Choroid plexus epithelial cell (primary cell): ENCODE results near the gene SHC1.

Experiments
- DNase-seq: peaks from one replicate; pipeline ENCODE4 v3.0.0-alpha.2; 2010; ENCODE audit warnings: low read depth
- H3K4me3 ChIP-seq: 2 replicates; pipeline ENCODE4 v1.5.1; 2011; ENCODE audit warnings: low read depth, mild to moderate bottlenecking, control low read depth, low read length, moderate library complexity
- TF ChIP-seq, protein P1 (sequence below): conservative IDR thresholded peaks from 2 replicates; pipeline ENCODE4 v1.5.1; 2011; ENCODE audit warnings: low read depth, mild to moderate bottlenecking, control low read depth, inconsistent platforms, low read length, moderate library complexity

The SHC1 gene

DNA sequence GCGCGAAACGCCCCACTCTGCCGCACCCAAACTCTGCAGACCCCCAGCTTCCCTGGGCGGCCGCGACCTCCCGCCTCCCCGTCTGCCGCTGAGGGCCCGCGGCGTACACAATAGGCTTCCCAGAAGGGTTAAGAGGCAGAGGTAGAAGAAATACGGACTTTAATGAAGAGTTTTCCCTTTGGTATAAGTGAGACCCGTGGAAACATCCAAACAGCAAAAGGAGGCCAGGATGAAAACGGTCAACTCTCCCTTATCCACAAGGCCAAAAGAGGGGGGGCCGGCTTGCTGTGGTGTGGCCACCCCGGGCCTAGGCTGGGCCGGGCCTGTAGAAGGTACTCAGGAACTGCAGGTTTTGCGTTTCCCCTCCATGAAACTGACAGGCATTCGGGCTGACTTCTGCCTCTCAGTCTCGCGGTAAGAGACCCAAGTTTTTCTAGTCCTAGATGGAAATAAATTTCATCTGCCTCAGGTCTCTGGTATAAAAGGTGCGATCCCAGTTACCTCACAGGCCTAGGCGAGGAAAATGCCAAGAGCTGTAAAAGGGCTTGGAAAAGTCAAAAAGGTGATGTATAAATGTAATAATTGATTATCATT, 8.3 kb downstream of the SHC1 start:
- TF ChIP-seq, protein P1, sequence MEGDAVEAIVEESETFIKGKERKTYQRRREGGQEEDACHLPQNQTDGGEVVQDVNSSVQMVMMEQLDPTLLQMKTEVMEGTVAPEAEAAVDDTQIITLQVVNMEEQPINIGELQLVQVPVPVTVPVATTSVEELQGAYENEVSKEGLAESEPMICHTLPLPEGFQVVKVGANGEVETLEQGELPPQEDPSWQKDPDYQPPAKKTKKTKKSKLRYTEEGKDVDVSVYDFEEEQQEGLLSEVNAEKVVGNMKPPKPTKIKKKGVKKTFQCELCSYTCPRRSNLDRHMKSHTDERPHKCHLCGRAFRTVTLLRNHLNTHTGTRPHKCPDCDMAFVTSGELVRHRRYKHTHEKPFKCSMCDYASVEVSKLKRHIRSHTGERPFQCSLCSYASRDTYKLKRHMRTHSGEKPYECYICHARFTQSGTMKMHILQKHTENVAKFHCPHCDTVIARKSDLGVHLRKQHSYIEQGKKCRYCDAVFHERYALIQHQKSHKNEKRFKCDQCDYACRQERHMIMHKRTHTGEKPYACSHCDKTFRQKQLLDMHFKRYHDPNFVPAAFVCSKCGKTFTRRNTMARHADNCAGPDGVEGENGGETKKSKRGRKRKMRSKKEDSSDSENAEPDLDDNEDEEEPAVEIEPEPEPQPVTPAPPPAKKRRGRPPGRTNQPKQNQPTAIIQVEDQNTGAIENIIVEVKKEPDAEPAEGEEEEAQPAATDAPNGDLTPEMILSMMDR = no peak
- peak; percentile 38 for DNase-seq
- peak overlapping the region; percentile 86 for H3K4me3 ChIP-seq

DNA sequence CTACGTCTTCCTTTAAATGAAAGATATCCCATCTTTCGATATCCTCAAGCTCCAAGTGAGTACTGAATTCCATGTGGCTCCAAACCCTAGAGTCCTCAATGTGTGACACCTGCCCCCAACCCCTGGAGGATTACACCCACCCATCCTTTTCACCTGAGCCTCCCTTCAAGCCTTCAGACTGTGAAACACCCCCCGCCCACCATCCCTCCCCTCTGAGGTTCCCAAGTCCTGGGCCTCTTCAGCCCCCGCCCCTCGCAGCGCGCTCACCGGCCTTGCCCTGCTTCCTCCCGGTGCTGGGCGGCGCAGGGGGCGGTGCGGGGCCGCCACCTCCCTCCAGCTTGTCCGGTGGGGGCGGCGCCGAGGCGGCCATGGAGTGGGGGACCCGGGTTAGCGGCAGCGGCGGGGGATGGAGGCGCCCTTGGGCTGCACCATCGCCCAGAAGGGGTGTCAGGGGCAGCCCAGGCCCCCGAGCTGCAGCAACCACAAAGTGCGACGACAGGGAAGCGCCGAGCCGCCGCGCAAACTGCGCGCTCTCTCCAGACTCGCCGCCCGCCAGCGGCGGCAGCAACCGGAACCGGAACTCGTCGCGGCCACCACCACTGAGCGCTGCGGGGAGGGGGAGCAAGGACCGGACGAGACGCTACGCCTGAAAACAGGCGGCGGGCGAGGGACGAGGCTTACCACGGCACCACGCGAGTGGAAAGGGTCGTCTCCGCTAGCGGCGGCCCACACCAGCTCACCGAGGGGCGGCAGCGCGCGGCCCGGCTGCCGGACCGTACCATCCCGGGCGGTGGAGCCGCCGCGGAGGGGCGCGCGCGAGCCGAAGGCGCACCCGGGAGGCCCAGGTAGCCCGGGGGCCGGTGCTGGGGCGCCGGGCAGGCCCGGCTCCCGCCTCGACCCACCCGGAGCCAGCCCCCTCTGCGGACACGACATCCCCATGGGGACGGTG, 9.1 kb downstream of the SHC1 start, which contains the start of gene PYGO2:
Gene PYGO2 (minus strand): TSS at position 576 of the 949 bp plus-strand sequence. CDS start 206 bp downstream, at position 370.
- peak within 1 kb of the TSS; percentile 86 for H3K4me3 ChIP-seq
- peak; percentile 78 for DNase-seq
- TF ChIP-seq, protein P1 = no peak

DNA sequence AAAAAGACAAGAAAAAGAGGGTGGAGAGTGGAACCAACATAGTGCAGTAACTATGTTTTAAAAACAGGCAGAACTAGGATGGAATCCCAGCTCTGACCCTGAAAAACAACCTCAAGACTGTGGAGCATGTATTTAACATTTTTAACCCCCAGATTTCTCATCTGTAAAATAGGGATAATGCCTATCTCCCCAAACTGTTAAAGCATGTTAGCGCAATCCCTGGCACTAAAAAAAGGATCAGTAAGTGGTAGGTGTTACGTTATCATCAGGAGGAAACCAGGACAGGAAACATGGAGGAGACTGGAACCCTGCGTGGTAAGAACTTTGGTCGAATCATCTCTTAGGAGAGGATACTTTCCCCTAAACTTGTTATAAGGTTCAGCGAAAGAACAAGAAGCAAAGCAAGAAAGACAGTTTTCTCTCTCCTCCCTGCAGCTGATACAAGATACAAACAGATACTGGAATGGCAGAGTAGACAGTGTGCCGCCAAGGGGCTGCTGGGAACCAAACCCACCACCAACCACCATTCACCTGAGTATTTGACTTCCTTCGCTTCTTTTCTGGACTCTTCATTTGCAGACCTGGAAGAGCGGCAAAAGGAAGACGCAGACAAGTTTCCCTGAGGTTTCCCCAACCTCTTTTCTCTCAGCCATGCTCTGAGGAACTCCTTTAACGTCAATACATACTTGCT, 10.0 kb downstream of the SHC1 start:
- DNase-seq = peak; percentile 22
- TF ChIP-seq, protein P1 = no peak
- H3K4me3 ChIP-seq = peak overlapping the region; percentile 86

DNA sequence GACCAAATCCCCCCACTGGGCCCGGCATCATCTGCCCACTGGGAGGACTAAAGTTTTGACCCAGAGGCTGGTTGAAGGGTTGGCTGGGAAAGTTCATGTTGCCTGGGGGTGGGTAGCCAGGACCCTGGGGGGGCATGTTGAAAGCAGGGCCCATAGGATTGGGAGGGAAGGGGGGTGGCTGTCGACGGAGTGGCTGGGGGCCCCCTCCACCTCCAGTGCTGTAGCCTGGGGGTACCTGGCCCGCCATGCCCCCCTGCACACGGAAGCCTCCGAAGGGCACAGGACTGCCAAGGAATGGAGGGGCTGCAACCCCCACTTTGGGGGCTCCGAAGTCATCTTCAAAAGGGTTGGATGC, 11.1 kb downstream of the SHC1 start:
- no peak for DNase-seq
- H3K4me3 ChIP-seq = no peak overlapping the region
- TF ChIP-seq, protein P1 = no peak

DNA sequence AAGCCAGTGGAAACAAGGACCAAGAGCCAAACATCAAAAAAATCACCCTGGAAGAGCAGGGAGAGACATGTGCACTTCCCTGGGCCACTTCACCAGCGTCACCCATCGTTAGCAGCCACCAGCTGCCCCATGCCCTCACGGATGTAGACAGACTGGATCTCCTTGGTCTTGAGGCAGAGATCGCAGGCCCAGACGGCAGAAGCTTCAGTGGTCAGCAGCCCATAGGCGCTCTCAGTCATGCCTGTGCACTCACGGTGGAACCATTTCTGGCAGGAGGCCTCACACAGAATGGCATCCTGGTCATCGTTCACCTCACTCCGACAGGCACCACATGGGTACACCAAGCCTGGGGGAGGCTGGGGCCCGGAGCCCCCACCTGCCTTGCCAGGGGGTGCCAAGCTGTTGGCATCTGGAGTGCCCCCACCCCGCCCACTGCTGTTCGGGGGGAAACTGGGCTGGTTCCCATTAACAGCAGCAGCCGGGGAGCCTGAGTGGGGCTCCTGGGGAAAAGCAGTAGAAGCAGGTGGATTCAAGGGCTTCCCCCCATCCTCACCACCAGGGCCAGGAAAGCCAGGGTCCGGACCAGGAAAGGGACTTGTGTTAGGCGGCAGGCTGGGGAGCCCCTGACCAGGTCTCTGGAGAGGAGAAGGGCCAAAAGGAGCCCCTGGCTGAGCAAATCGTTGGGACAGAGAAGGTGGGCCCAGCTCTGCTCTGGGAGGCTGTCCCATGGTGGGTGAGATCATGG, 11.7 kb downstream of the SHC1 start:
- DNase-seq = no peak
- H3K4me3 ChIP-seq = no peak overlapping the region
- TF ChIP-seq, protein P1 = no peak

DNA sequence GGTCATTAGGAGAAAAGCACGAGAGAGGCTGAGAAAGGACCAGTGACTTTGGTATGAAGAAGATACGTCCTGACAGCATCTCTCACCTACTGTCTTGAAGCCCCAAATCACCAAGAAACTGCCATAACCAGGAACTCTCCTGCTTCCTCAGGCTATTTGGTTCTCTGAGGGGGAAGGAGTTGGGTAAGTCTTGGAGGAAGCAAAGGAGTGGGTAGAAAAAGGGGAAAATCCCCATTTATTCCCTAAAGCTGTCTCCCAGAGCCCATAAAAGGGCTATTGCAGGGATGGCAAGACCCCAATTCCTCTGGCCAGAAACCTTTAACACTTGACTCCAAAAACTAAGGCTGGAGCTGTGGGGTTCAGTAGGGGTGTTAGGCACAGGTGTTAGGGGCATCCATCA, 12.5 kb downstream of the SHC1 start:
- DNase-seq = no peak
- H3K4me3 ChIP-seq = no peak overlapping the region
- TF ChIP-seq, protein P1 = no peak
